HCT116 (cell line): Measurements from ENCODE around the gene MIEN1.

ENCODE experiments used
- CEBPB ChIP-seq: IDR thresholded peaks from 2 replicates; pipeline ENCODE4 v1.6.1; 2012; ENCODE audit warnings: low read depth
- EGR1 ChIP-seq: IDR thresholded peaks from 2 replicates; pipeline ENCODE4 v1.6.1; 2012; ENCODE audit warnings: low read depth
- EZH2 ChIP-seq: fragments of 200-600 bp; sonication (generic); IDR thresholded peaks from 2 replicates; pipeline ENCODE4 v1.6.1; 2017; ENCODE audit warnings: antibody characterized with exemption, mixed run types
- EZH2phosphoT487 ChIP-seq: fragments of 200-600 bp; IDR thresholded peaks from 2 replicates; pipeline ENCODE4 v1.6.1; 2018; ENCODE audit warnings: antibody characterized with exemption, borderline replicate concordance
- JUND ChIP-seq: IDR thresholded peaks from 2 replicates; pipeline ENCODE4 v1.6.1; 2012
- POLR2A ChIP-seq: IDR thresholded peaks from 2 replicates; pipeline ENCODE4 v1.7.0; 2011; ENCODE audit warnings: borderline replicate concordance; ENCODE audit not compliant: insufficient read depth, insufficient read length; ENCODE audit errors: extremely low read depth
- RAD21 ChIP-seq: IDR thresholded peaks from 2 replicates; pipeline ENCODE4 v1.6.1; 2012; ENCODE audit warnings: low read depth, mild to moderate bottlenecking
- YY1 ChIP-seq: IDR thresholded peaks from 2 replicates; pipeline ENCODE4 v1.6.1; 2011; ENCODE audit warnings: low read length, low read depth, moderate library complexity, mild to moderate bottlenecking; ENCODE audit not compliant: insufficient replicate concordance; ENCODE audit errors: extremely low read depth
- TF ChIP-seq, protein P1 (sequence below), 3 experiments: fragments of 200-600 bp in 1 of 3; sonication (generic) in 1 of 3; IDR thresholded peaks in 2 of 3; conservative IDR thresholded peaks in 1 of 3; 2 replicates each; pipeline ENCODE4 v1.5.1; 2012 to 2017; ENCODE audit warnings: low read depth in 2 of 3, low read length in 2 of 3, antibody characterized with exemption in 1 of 3, borderline replicate concordance in 1 of 3, control low read depth in 1 of 3, mild to moderate bottlenecking in 1 of 3, mixed read lengths in 1 of 3, mixed run types in 1 of 3, moderate library complexity in 1 of 3; ENCODE audit not compliant: insufficient read depth in 1 of 3
- TF ChIP-seq, protein P2 (sequence below): IDR thresholded peaks from 2 replicates; pipeline ENCODE4 v1.6.1; 2012

DNA sequence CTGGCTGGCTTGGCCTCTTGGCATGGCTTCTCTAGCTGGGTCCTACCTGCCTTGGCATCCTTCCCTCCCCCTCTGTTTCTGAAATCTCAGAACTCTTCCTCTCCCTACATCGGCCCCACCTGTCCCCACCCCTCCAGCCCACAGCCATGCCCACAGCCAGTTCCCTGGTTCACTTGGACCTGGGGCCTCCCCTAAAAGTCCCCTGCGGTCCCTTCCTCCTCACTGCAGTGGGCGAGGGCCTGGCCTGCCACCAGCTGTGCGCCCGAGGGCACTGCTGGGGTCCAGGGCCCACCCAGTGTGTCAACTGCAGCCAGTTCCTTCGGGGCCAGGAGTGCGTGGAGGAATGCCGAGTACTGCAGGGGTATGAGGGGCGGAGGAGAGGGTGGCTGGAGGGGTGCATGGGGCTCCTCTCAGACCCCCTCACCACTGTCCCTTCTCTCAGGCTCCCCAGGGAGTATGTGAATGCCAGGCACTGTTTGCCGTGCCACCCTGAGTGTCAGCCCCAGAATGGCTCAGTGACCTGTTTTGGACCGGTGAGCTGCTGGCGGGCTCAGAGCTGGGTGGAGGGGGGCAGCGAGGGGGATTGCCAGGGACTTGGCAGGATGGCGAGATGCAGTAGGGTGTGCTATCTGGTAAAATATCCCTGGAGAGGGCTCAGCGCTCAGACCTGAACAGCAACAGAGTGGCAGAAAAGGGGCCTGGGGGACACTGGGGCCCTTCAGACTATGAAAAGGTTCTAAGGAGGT is 14.1 kb downstream of the MIEN1 start:
- TF ChIP-seq EGR1: no peak
- TF ChIP-seq, protein P1, sequence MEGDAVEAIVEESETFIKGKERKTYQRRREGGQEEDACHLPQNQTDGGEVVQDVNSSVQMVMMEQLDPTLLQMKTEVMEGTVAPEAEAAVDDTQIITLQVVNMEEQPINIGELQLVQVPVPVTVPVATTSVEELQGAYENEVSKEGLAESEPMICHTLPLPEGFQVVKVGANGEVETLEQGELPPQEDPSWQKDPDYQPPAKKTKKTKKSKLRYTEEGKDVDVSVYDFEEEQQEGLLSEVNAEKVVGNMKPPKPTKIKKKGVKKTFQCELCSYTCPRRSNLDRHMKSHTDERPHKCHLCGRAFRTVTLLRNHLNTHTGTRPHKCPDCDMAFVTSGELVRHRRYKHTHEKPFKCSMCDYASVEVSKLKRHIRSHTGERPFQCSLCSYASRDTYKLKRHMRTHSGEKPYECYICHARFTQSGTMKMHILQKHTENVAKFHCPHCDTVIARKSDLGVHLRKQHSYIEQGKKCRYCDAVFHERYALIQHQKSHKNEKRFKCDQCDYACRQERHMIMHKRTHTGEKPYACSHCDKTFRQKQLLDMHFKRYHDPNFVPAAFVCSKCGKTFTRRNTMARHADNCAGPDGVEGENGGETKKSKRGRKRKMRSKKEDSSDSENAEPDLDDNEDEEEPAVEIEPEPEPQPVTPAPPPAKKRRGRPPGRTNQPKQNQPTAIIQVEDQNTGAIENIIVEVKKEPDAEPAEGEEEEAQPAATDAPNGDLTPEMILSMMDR (IDR thresholded peaks at IDR 0.05 in 2 of 3, conservative IDR thresholded peaks at IDR 0.05 in 1 of 3; ENCODE audit: borderline replicate concordance in 1 of 3, insufficient read depth in 1 of 3, low read depth in 2 of 3, low read length in 2 of 3): no peak
- TF ChIP-seq YY1: no peak
- TF ChIP-seq, protein P2, sequence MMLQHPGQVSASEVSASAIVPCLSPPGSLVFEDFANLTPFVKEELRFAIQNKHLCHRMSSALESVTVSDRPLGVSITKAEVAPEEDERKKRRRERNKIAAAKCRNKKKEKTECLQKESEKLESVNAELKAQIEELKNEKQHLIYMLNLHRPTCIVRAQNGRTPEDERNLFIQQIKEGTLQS: no peak
- TF ChIP-seq EZH2: no peak
- no peak for TF ChIP-seq JUND
- TF ChIP-seq RAD21: no peak
- TF ChIP-seq EZH2phosphoT487: no peak
- TF ChIP-seq CEBPB: no peak
- TF ChIP-seq POLR2A: no peak
